Retinal pigment epithelial cell (primary cell): ENCODE data around the gene VWDE.
"Not testable (repeated sequence)": the region's sequence is repeated elsewhere in the genome, so short reads cannot be mapped to it uniquely, and the experiment has no call there.

ENCODE experiments used
- DNase-seq: peaks from one replicate; pipeline ENCODE4 v3.0.0-alpha.2; 2010; ENCODE audit warnings: low read depth
- H3K4me3 ChIP-seq: 2 replicates; pipeline ENCODE4 v1.5.1; 2011; ENCODE audit warnings: mild to moderate bottlenecking, low read length, control low read depth, moderate library complexity
- TF ChIP-seq, protein P1 (sequence below): conservative IDR thresholded peaks from 2 replicates; pipeline ENCODE4 v1.5.1; 2011; ENCODE audit warnings: low read depth, low read length, control low read depth, inconsistent platforms

VWDE gene

DNA sequence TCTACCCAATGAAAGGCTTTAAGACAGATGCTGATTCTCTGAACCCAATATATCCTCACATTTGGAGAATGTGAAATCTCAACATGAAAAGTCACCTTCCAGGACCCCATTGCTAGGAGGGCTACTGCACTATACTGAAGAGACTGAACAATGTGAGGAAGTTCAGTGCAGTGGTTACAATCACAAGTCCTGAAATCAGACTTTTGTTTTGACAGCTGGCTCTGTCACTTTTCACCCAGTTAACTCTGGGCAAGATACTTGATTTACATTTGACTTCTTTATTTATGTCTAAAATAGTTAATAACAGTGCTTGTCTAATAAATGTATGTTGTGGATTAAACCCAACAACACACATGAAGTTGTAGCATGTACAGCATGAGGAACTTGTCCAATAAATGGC, 14.8 kb upstream of the VWDE start:
- TF ChIP-seq, protein P1, sequence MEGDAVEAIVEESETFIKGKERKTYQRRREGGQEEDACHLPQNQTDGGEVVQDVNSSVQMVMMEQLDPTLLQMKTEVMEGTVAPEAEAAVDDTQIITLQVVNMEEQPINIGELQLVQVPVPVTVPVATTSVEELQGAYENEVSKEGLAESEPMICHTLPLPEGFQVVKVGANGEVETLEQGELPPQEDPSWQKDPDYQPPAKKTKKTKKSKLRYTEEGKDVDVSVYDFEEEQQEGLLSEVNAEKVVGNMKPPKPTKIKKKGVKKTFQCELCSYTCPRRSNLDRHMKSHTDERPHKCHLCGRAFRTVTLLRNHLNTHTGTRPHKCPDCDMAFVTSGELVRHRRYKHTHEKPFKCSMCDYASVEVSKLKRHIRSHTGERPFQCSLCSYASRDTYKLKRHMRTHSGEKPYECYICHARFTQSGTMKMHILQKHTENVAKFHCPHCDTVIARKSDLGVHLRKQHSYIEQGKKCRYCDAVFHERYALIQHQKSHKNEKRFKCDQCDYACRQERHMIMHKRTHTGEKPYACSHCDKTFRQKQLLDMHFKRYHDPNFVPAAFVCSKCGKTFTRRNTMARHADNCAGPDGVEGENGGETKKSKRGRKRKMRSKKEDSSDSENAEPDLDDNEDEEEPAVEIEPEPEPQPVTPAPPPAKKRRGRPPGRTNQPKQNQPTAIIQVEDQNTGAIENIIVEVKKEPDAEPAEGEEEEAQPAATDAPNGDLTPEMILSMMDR = no peak
- DNase-seq = no peak
- H3K4me3 ChIP-seq = no peak overlapping the region

DNA sequence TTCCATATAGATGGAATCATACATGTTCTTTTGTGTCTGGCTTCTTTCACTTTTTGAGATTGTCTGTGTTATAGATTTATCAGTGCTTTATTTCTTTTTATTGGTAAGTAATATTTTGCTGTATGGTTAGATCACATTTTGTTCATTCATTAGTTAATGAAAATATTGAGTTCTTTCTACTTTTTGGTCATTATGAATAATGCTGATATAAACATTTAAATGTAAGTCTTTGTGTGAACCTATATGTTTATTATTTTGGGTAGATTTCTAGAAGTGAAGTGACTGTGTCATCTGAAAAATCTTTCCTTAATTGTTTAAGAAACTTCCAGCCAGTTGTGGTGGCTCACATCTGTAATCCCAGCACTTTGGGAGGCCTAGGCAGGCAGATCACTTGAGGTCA, 11.4 kb upstream of the VWDE start:
- DNase-seq = no peak
- no peak overlapping the region for H3K4me3 ChIP-seq
- TF ChIP-seq, protein P1 = no peak

DNA sequence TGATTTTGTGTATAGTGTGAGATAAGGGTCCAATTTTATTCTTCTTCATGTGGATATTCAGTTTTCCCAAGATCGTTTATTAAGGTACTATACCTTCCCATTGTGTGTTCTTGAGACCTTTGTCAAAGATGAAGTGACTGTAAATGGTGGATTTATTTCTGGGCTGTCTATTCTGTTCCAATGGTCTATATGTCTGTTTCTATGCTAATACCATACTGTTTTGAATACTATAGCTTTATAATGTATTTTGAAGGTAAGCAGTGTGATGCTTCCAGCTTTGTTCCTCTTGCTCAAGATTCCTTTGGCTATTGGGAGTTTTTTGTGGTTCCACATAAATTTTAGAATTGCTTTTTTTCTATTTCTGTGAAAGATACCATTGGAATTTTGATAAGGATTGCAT, 8.7 kb upstream of the VWDE start:
- no peak overlapping the region for H3K4me3 ChIP-seq
- TF ChIP-seq, protein P1 = no peak
- DNase-seq = no peak

DNA sequence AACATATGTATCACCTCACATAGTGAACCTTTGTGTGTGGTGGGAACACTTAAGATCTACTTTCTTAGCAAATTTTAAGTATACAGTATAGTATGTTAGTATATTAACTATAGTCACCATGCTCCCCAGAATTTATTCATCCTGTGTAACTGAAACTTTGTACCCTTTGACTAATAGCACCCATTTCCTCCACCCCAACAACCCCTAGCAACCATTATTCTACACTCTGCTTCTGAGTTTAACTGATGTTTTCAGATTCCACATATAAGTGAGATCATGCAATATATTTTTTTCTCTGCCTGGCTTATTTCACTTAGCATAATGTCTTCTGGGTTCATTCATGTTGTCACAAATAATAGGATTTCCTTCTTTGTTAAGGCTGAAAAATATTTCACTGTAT, 6.9 kb upstream of the VWDE start:
- no peak overlapping the region for H3K4me3 ChIP-seq
- DNase-seq = no peak
- TF ChIP-seq, protein P1 = no peak

DNA sequence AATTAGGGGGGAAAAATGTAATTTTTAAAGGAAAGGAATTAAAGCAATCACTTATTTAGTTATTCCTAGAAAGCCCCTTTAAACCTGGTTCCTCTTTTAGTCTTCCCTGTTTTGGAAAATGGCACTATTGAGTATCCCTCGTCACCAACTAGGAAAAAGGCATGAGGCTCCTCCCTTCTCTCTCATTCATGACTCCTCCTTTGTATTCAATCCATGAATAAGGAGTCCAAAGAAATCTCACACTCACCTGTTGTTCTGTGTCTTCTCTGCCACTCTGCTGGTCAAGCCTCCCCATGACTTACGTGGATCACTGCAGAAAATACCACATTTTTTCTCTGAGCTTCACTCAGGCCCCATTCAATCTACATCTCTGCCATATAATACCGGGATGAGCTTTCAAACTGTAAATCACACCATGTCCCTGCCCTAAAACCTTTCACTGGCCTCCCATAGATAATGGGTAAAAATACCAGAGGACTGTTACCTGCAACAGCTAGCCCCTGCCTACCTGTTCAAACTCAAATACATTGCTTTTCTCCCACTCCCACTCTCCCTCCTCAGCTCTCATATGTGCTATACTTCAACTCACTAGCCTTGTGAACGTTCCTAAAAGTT, 5.5 kb upstream of the VWDE start:
- TF ChIP-seq, protein P1 = no peak
- DNase-seq = no peak
- no peak overlapping the region for H3K4me3 ChIP-seq

DNA sequence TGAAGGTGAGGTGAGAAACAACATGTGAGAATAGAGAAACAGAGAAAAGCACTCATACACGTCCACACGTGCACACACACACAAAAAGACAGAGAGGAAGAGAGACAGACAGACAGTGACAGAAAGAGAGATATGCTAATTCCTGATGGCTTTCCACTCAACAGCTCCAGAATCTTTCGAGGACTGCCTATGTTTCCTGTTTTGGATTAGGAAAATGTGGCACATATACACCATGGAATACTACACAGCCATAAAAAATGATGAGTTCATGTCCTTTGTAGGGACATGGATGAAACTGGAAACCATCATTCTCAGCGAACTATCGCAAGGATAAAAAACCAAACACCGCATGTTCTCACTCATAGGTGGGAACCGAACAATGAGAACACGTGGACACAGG, 4.0 kb upstream of the VWDE start:
- DNase-seq, H3K4me3 ChIP-seq: not testable (repeated sequence)

DNA sequence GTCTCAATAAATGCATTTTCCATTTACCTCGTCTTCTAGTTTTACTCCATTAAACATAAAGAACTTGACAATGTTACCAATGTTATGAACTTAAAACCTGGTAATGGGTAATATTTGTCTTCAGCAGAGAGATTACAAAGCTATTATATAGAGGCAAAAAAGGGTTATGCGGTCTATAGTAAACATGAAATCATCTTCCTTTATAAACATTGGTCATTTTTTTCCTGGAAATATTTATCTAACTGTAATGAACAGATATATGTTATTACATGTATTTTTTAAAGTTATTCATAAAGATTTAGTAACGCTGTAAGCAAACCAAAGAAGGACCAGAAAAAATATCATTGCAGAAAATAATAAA, 1.3 kb downstream of the VWDE start:
- TF ChIP-seq, protein P1 = no peak
- no peak overlapping the region for H3K4me3 ChIP-seq
- DNase-seq = no peak
